ENCODE data around the gene PATJ. TPM values are rescaled to one million over a fixed set of nuclear protein-coding genes. Genes with fewer than 3 reads are reported as not detected.

Gene PATJ
- total and polyA plus RNA-seq, 2 of the 13 experiments (the other 11 are each of a cell fraction or from before 2014, with no cell fraction given), result 6.2 to 16.8 TPM

DNA sequence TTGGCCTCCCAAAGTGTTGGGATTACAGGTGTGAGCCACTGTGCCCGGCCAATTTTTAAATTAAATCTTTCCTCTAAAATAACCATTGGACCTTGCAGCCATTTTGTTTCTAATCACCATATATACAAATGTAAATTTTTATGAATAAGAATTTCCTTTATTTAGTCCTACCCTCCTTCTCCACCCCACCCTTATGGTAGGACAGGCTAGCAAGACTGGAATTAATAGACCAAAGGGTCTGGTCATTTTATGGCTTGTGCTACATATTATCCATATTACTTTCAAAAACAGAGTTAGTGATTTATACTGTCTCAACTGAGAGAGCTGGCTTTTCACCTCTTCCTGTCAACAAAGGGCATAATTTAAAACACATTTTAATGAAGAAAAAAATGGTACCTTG, 478.9 kb downstream of the PATJ start (continued):
- TF ChIP-seq, protein P1, sequence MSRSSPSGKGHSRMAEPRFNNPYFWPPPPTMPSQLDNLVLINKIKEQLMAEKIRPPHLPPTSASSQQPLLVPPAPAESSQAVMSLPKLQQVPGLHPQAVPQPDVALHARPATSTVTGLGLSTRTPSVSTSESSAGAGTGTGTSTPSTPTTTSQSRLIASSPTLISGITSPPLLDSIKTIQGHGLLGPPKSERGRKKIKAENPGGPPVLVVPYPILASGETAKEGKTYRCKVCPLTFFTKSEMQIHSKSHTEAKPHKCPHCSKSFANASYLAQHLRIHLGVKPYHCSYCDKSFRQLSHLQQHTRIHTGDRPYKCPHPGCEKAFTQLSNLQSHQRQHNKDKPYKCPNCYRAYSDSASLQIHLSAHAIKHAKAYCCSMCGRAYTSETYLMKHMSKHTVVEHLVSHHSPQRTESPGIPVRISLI (CRISPR knock-in tag; IDR thresholded peaks at IDR 0.05; ENCODE audit: borderline replicate concordance), result no peak
- TF ChIP-seq, protein P2, sequence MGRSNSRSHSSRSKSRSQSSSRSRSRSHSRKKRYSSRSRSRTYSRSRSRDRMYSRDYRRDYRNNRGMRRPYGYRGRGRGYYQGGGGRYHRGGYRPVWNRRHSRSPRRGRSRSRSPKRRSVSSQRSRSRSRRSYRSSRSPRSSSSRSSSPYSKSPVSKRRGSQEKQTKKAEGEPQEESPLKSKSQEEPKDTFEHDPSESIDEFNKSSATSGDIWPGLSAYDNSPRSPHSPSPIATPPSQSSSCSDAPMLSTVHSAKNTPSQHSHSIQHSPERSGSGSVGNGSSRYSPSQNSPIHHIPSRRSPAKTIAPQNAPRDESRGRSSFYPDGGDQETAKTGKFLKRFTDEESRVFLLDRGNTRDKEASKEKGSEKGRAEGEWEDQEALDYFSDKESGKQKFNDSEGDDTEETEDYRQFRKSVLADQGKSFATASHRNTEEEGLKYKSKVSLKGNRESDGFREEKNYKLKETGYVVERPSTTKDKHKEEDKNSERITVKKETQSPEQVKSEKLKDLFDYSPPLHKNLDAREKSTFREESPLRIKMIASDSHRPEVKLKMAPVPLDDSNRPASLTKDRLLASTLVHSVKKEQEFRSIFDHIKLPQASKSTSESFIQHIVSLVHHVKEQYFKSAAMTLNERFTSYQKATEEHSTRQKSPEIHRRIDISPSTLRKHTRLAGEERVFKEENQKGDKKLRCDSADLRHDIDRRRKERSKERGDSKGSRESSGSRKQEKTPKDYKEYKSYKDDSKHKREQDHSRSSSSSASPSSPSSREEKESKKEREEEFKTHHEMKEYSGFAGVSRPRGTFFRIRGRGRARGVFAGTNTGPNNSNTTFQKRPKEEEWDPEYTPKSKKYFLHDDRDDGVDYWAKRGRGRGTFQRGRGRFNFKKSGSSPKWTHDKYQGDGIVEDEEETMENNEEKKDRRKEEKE (IDR thresholded peaks at IDR 0.05), result no peak
- TF ChIP-seq MZF1 (CRISPR knock-in tag; IDR thresholded peaks at IDR 0.05; ENCODE audit: borderline replicate concordance) (no peak), ZNF768 (CRISPR knock-in tag; IDR thresholded peaks at IDR 0.05) (no peak), SYNCRIP (IDR thresholded peaks at IDR 0.05; ENCODE audit: insufficient read depth, low read depth, low read length) (no peak), SNRNP70 (IDR thresholded peaks at IDR 0.05; ENCODE audit: low read depth, low read length) (no peak), TRIM24 (CRISPR knock-in tag; IDR thresholded peaks at IDR 0.05) (no peak)
- TF ChIP-seq, protein P3, sequence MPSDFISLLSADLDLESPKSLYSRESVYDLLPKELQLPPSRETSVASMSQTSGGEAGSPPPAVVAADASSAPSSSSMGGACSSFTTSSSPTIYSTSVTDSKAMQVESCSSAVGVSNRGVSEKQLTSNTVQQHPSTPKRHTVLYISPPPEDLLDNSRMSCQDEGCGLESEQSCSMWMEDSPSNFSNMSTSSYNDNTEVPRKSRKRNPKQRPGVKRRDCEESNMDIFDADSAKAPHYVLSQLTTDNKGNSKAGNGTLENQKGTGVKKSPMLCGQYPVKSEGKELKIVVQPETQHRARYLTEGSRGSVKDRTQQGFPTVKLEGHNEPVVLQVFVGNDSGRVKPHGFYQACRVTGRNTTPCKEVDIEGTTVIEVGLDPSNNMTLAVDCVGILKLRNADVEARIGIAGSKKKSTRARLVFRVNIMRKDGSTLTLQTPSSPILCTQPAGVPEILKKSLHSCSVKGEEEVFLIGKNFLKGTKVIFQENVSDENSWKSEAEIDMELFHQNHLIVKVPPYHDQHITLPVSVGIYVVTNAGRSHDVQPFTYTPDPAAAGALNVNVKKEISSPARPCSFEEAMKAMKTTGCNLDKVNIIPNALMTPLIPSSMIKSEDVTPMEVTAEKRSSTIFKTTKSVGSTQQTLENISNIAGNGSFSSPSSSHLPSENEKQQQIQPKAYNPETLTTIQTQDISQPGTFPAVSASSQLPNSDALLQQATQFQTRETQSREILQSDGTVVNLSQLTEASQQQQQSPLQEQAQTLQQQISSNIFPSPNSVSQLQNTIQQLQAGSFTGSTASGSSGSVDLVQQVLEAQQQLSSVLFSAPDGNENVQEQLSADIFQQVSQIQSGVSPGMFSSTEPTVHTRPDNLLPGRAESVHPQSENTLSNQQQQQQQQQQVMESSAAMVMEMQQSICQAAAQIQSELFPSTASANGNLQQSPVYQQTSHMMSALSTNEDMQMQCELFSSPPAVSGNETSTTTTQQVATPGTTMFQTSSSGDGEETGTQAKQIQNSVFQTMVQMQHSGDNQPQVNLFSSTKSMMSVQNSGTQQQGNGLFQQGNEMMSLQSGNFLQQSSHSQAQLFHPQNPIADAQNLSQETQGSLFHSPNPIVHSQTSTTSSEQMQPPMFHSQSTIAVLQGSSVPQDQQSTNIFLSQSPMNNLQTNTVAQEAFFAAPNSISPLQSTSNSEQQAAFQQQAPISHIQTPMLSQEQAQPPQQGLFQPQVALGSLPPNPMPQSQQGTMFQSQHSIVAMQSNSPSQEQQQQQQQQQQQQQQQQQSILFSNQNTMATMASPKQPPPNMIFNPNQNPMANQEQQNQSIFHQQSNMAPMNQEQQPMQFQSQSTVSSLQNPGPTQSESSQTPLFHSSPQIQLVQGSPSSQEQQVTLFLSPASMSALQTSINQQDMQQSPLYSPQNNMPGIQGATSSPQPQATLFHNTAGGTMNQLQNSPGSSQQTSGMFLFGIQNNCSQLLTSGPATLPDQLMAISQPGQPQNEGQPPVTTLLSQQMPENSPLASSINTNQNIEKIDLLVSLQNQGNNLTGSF (CRISPR knock-in tag; IDR thresholded peaks at IDR 0.05), result no peak
- TF ChIP-seq, protein P4, sequence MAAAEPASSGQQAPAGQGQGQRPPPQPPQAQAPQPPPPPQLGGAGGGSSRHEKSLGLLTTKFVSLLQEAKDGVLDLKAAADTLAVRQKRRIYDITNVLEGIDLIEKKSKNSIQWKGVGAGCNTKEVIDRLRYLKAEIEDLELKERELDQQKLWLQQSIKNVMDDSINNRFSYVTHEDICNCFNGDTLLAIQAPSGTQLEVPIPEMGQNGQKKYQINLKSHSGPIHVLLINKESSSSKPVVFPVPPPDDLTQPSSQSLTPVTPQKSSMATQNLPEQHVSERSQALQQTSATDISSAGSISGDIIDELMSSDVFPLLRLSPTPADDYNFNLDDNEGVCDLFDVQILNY (CRISPR knock-in tag; conservative IDR thresholded peaks at IDR 0.05), result no peak
- TF ChIP-seq, protein P5, sequence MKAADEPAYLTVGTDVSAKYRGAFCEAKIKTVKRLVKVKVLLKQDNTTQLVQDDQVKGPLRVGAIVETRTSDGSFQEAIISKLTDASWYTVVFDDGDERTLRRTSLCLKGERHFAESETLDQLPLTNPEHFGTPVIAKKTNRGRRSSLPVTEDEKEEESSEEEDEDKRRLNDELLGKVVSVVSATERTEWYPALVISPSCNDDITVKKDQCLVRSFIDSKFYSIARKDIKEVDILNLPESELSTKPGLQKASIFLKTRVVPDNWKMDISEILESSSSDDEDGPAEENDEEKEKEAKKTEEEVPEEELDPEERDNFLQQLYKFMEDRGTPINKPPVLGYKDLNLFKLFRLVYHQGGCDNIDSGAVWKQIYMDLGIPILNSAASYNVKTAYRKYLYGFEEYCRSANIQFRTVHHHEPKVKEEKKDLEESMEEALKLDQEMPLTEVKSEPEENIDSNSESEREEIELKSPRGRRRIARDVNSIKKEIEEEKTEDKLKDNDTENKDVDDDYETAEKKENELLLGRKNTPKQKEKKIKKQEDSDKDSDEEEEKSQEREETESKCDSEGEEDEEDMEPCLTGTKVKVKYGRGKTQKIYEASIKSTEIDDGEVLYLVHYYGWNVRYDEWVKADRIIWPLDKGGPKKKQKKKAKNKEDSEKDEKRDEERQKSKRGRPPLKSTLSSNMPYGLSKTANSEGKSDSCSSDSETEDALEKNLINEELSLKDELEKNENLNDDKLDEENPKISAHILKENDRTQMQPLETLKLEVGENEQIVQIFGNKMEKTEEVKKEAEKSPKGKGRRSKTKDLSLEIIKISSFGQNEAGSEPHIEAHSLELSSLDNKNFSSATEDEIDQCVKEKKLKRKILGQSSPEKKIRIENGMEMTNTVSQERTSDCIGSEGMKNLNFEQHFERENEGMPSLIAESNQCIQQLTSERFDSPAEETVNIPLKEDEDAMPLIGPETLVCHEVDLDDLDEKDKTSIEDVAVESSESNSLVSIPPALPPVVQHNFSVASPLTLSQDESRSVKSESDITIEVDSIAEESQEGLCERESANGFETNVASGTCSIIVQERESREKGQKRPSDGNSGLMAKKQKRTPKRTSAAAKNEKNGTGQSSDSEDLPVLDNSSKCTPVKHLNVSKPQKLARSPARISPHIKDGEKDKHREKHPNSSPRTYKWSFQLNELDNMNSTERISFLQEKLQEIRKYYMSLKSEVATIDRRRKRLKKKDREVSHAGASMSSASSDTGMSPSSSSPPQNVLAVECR (CRISPR knock-in tag; IDR thresholded peaks at IDR 0.05; ENCODE audit: borderline replicate concordance), result no peak
